Astrocyte (in vitro differentiated cells and primary cell): ENCODE data around the gene FAM25A. TPM values are rescaled to one million over a fixed set of nuclear protein-coding genes. Genes with fewer than 3 reads are reported as not detected.

ENCODE experiments used
- DNase-seq: peaks from one replicate; pipeline ENCODE4 v3.0.0-alpha.2; 2010; ENCODE audit warnings: low read depth
- FAIRE-seq: peaks from 2 replicates; lab custom pipeline; 2011; peaks lifted over from hg19 to GRCh38; lab: Jason Lieb, UNC
- H2AFZ ChIP-seq: 2 replicates; pipeline ENCODE4 v1.6.0; 2012; ENCODE audit warnings: low read depth, low read length, inconsistent platforms
- H3K27ac ChIP-seq: 2 replicates; pipeline ENCODE4 v1.5.1; 2011; ENCODE audit warnings: low read depth, low read length, inconsistent platforms
- H3K27me3 ChIP-seq: 2 replicates; pipeline ENCODE4 v1.6.0; 2011; ENCODE audit warnings: low read length, inconsistent platforms; ENCODE audit not compliant: insufficient read depth
- H3K36me3 ChIP-seq: 2 replicates; pipeline ENCODE4 v1.5.1; 2011; ENCODE audit warnings: low read length, inconsistent platforms; ENCODE audit not compliant: insufficient read depth
- H3K4me1 ChIP-seq: 2 replicates; pipeline ENCODE4 v1.5.1; 2011; ENCODE audit warnings: low read length, inconsistent platforms; ENCODE audit not compliant: insufficient read depth
- H3K4me2 ChIP-seq: 2 replicates; pipeline ENCODE4 v1.6.0; 2012; ENCODE audit warnings: low read length, inconsistent platforms
- H3K4me3 ChIP-seq: 2 replicates; pipeline ENCODE4 v1.5.1; 2011; ENCODE audit warnings: low read depth, mild to moderate bottlenecking, low read length, inconsistent platforms; ENCODE audit not compliant: insufficient read depth
- H3K79me2 ChIP-seq: 2 replicates; pipeline ENCODE4 v1.6.0; 2012; ENCODE audit warnings: mild to moderate bottlenecking, low read length, inconsistent platforms; ENCODE audit not compliant: insufficient read depth
- H3K9ac ChIP-seq: 2 replicates; pipeline ENCODE4 v1.6.0; 2012; ENCODE audit warnings: mild to moderate bottlenecking, low read length, inconsistent platforms
- H3K9me3 ChIP-seq: 2 replicates; pipeline ENCODE4 v1.5.1; 2012; ENCODE audit warnings: low read depth, mild to moderate bottlenecking, low read length, inconsistent platforms; ENCODE audit not compliant: insufficient read depth
- H4K20me1 ChIP-seq: 2 replicates; pipeline ENCODE4 v1.6.0; 2012; ENCODE audit warnings: low read length, inconsistent platforms; ENCODE audit not compliant: insufficient read depth
- H3K27ac Mint-ChIP-seq: one replicate; pipeline ENCODE4 v1.8.0; 2021; ENCODE audit warnings: mild to moderate bottlenecking, mixed read lengths; ENCODE audit not compliant: unreplicated experiment
- H3K27me3 Mint-ChIP-seq: one replicate; pipeline ENCODE4 v1.8.0; 2021; ENCODE audit warnings: low read depth, mixed read lengths; ENCODE audit not compliant: unreplicated experiment
- H3K36me3 Mint-ChIP-seq: one replicate; pipeline ENCODE4 v1.8.0; 2021; ENCODE audit warnings: low read depth, mixed read lengths; ENCODE audit not compliant: unreplicated experiment
- H3K4me1 Mint-ChIP-seq: one replicate; pipeline ENCODE4 v1.8.0; 2021; ENCODE audit warnings: low read depth, mixed read lengths; ENCODE audit not compliant: unreplicated experiment
- H3K4me3 Mint-ChIP-seq: one replicate; pipeline ENCODE4 v1.8.0; 2021; ENCODE audit warnings: mild to moderate bottlenecking, moderate library complexity, mixed read lengths; ENCODE audit not compliant: unreplicated experiment
- H3K9me3 Mint-ChIP-seq: one replicate; pipeline ENCODE4 v1.8.0; 2021; ENCODE audit warnings: mild to moderate bottlenecking, mixed read lengths; ENCODE audit not compliant: unreplicated experiment
- CTCF ChIP-seq: IDR thresholded peaks from 2 replicates; pipeline ENCODE4 v1.5.1; 2011; ENCODE audit warnings: low read depth, mild to moderate bottlenecking, inconsistent platforms, low read length, moderate library complexity; ENCODE audit not compliant: insufficient read depth
- EZH2 ChIP-seq: IDR thresholded peaks from 2 replicates; pipeline ENCODE4 v1.6.1; 2012; ENCODE audit warnings: mild to moderate bottlenecking, low read length, inconsistent platforms; ENCODE audit not compliant: insufficient read depth
- total RNA-seq: library from RNA; stranded (reverse); gene quantifications from 2 replicates; pipeline ENCODE4 v1.2.1, GENCODE V29; 2021

The FAM25A gene
- total RNA-seq, 1 donor from 2014 or later: not detected

- Histone ChIP-seq H3K4me3 (no peak overlapping the region), H4K20me1 (peaks cover 13% of the 10 kb centered on the region), H2AFZ (no peak overlapping the region), H3K9ac (no peak overlapping the region), H3K36me3 (peaks cover 35% of the 10 kb centered on the region), H3K79me2 (no peaks in the 10 kb centered on the region), H3K9me3 (no peaks in the 10 kb centered on the region), H3K27me3 (no peaks in the 10 kb centered on the region), H3K4me1 (peaks cover 10% of the 10 kb centered on the region), H3K4me2 (no peak overlapping the region), H3K27ac (no peak overlapping the region)
- Mint-ChIP-seq H3K4me3 (no peak overlapping the region), H3K27me3 (no peaks in the 10 kb centered on the region), H3K27ac (no peak overlapping the region), H3K9me3 (no peaks in the 10 kb centered on the region), H3K36me3 (peaks cover 10% of the 10 kb centered on the region), H3K4me1 (no peaks in the 10 kb centered on the region)
- TF ChIP-seq EZH2 (no peak), CTCF (no peak)
- DNase-seq: no peak
- no peak for FAIRE-seq
Observed at GRCh38 chr10:87053111-87053510, 33.0 kb downstream of the FAM25A start.

GRCh38 chr10:87053577-87054181 lies 33.6 kb downstream of the FAM25A start:
- Histone ChIP-seq H2AFZ (no peak overlapping the region), H3K27me3 (no peaks in the 10 kb centered on the region), H4K20me1 (peaks cover 13% of the 10 kb centered on the region), H3K27ac (no peak overlapping the region), H3K4me1 (peaks cover 10% of the 10 kb centered on the region), H3K9ac (no peak overlapping the region), H3K4me2 (no peak overlapping the region), H3K79me2 (no peaks in the 10 kb centered on the region), H3K36me3 (peaks cover 35% of the 10 kb centered on the region), H3K4me3 (no peak overlapping the region), H3K9me3 (no peaks in the 10 kb centered on the region)
- Mint-ChIP-seq H3K27ac (no peak overlapping the region), H3K9me3 (no peaks in the 10 kb centered on the region), H3K4me1 (no peaks in the 10 kb centered on the region), H3K36me3 (peaks cover 10% of the 10 kb centered on the region), H3K4me3 (no peak overlapping the region), H3K27me3 (no peaks in the 10 kb centered on the region)
- no peak for TF ChIP-seq EZH2
- TF ChIP-seq CTCF: no peak
- DNase-seq: no peak
- FAIRE-seq: no peak
